GM20431 (cell line): ENCODE measurements around the gene EIF3K.
"Not testable (repeated sequence)": the region's sequence is repeated elsewhere in the genome, so short reads cannot be mapped to it uniquely, and the experiment has no call there.

Experiments
- in situ Hi-C: fragments of 300-500 bp; cut with MseI, MboI; formaldehyde crosslinking; loops from one replicate; pipeline ENCODE4 v1.15.0; 2020; ENCODE audit warnings: low sequenced_read_pairs; ENCODE audit not compliant: unreplicated experiment

The EIF3K gene

GRCh38 chr19:38618590-38619360 lies at the start of gene EIF3K:
EIF3K (plus strand) TSS chr19:38619188; CDS start chr19:38619269, 81 bp downstream.
- in situ Hi-C loops: no loop called here

GRCh38 chr19:38569368-38569983 lies 49.5 kb upstream of the EIF3K start:
- in situ Hi-C loops: no loop called here

- in situ Hi-C loops: no loop called here
Measured at GRCh38 chr19:38571682-38572081, 47.3 kb upstream of the EIF3K start.

- in situ Hi-C loops: no loop called here
Measured at GRCh38 chr19:38577826-38578225, 41.2 kb upstream of the EIF3K start.

- in situ Hi-C loops: not testable (repeated sequence)
Measured at GRCh38 chr19:38579304-38579703, 39.7 kb upstream of the EIF3K start.

GRCh38 chr19:38580080-38580479 lies 38.9 kb upstream of the EIF3K start:
- in situ Hi-C loops: no loop called here

- in situ Hi-C loops: no loop called here
Measured at GRCh38 chr19:38583219-38583984, 35.6 kb upstream of the EIF3K start.

- in situ Hi-C loops: no loop called here
Measured at GRCh38 chr19:38583985-38584305, 35.0 kb upstream of the EIF3K start.

- in situ Hi-C loops: no loop called here
Measured at GRCh38 chr19:38587562-38587961, 31.4 kb upstream of the EIF3K start.

GRCh38 chr19:38588041-38588440 lies 30.9 kb upstream of the EIF3K start:
- in situ Hi-C loops: no loop called here

- in situ Hi-C loops: no loop called here
Measured at GRCh38 chr19:38592940-38593339, 26.0 kb upstream of the EIF3K start.

GRCh38 chr19:38596057-38596981 lies 22.7 kb upstream of the EIF3K start:
- in situ Hi-C loops: no loop called here

GRCh38 chr19:38597075-38597474 lies 21.9 kb upstream of the EIF3K start:
- in situ Hi-C loops: no loop called here

- in situ Hi-C loops: no loop called here
Measured at GRCh38 chr19:38599722-38600121, 19.3 kb upstream of the EIF3K start.

GRCh38 chr19:38602856-38603255 lies 16.1 kb upstream of the EIF3K start:
- in situ Hi-C loops: not testable (repeated sequence)

GRCh38 chr19:38606131-38606530 lies 12.9 kb upstream of the EIF3K start:
- in situ Hi-C loops: no loop called here

- in situ Hi-C loops: no loop called here
Measured at GRCh38 chr19:38614289-38614688, 4.7 kb upstream of the EIF3K start.

- in situ Hi-C loops: no loop called here
Measured at GRCh38 chr19:38615007-38615581, 3.9 kb upstream of the EIF3K start.

GRCh38 chr19:38616265-38616664 lies 2.7 kb upstream of the EIF3K start:
- in situ Hi-C loops: no loop called here

- in situ Hi-C loops: no loop called here
Measured at GRCh38 chr19:38617283-38617763, 1.7 kb upstream of the EIF3K start.
